Measurements from ENCODE around the gene SLC35F1. TPM values are rescaled to one million over a fixed set of nuclear protein-coding genes. Genes with fewer than 3 reads are reported as not detected.
A peak's percentile ranks its signal among the peaks of the same experiment; 100 is the strongest.

The SLC35F1 gene
- total RNA-seq, 1 donor from 2014 or later = 4.5 TPM

DNA sequence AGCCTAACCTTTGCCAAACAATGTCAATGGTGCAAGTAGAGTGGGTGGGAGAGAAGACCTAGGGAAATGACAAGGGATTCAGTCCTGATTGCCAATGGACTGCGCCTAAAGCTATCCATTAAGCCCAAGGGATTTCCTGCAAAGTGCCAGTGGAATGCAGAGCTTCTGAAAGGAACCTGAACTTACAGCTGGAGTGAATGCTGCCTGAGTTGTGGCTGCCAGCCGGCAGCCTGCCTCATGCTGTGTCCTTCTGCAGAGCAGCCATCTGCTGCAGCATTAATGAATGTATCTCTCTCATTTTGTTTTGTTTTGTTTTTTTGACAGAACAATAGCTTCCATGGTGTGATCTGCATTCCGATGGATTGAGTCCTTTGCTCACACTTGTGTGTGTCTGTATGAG, 44.7 kb downstream of the SLC35F1 start:
- Mint-ChIP-seq H3K4me1 (ENCODE audit: low read depth) (peaks cover 2% of the 10 kb centered on the region), H3K36me3 (ENCODE audit: insufficient read depth) (no peaks in the 10 kb centered on the region), H3K9me3 (ENCODE audit: low read depth) (no peaks in the 10 kb centered on the region), H3K27me3 (no peaks in the 10 kb centered on the region), H3K4me3 (ENCODE audit: low read depth) (no peak overlapping the region), H3K27ac (peak overlapping the region; percentile 36)
- TF ChIP-seq, protein P1, sequence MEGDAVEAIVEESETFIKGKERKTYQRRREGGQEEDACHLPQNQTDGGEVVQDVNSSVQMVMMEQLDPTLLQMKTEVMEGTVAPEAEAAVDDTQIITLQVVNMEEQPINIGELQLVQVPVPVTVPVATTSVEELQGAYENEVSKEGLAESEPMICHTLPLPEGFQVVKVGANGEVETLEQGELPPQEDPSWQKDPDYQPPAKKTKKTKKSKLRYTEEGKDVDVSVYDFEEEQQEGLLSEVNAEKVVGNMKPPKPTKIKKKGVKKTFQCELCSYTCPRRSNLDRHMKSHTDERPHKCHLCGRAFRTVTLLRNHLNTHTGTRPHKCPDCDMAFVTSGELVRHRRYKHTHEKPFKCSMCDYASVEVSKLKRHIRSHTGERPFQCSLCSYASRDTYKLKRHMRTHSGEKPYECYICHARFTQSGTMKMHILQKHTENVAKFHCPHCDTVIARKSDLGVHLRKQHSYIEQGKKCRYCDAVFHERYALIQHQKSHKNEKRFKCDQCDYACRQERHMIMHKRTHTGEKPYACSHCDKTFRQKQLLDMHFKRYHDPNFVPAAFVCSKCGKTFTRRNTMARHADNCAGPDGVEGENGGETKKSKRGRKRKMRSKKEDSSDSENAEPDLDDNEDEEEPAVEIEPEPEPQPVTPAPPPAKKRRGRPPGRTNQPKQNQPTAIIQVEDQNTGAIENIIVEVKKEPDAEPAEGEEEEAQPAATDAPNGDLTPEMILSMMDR (IDR thresholded peaks at IDR 0.05; ENCODE audit: unreplicated experiment) = no peak
- DNase-seq (ENCODE audit: low spot score, unreplicated experiment) = no peak

DNA sequence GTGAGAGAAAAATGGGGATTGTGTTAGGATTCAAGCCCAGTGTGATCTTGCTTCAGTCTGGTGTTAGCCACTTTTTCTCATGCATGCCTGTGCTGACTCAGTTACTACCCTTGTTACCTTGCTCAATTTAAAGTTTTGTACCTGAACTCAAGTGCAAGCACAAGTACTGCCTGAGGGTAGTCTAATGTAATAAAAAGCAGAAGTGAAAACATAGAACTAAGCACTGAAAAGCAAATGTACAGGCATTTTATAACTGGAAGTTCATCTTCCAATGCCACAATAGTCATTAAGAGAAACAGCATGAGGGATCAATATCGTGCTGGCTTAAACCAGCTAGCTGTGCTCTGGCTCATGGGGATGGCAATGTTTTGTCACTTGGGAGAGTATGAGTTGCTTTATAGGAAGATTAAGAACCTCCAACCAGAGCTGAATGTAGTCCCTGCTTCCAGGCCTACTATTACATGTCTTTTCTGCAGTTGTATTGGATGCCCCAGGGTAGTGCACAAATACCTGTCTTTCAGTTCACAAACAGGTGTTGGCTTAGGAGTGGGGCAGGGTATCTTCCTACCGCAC, 48.7 kb downstream of the SLC35F1 start:
- TF ChIP-seq, protein P1 (IDR thresholded peaks at IDR 0.05; ENCODE audit: unreplicated experiment) = no peak
- no peaks in the 10 kb centered on the region for H3K9me3 Mint-ChIP-seq (ENCODE audit: low read depth)
- H3K27ac Mint-ChIP-seq = no peak overlapping the region
- H3K4me1 Mint-ChIP-seq (ENCODE audit: low read depth) = no peaks in the 10 kb centered on the region
- no peak overlapping the region for H3K4me3 Mint-ChIP-seq (ENCODE audit: low read depth)
- no peaks in the 10 kb centered on the region for H3K36me3 Mint-ChIP-seq (ENCODE audit: insufficient read depth)
- no peaks in the 10 kb centered on the region for H3K27me3 Mint-ChIP-seq
- no peak for DNase-seq (ENCODE audit: low spot score, unreplicated experiment)

DNA sequence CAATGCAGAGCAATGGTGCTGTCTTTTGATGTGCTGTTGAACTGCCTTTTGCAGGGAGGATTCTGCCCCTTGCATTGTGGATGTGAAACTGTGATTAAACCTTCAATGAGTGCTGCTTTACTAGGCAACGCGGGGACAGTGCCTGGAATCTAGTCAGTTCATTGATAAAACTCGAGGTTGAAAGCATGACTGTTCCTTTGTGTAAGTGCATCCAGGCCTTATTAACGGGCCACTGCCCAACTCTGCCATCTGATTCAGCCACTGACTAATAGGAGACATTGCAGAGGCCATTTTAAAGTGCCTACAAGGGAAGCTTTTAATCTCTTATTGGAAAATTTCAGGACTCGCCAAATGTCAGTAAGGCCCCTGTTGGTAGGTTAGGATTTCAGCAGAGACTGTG, 49.3 kb downstream of the SLC35F1 start:
- H3K4me3 Mint-ChIP-seq (ENCODE audit: low read depth) = no peak overlapping the region
- no peaks in the 10 kb centered on the region for H3K36me3 Mint-ChIP-seq (ENCODE audit: insufficient read depth)
- no peaks in the 10 kb centered on the region for H3K27me3 Mint-ChIP-seq
- H3K4me1 Mint-ChIP-seq (ENCODE audit: low read depth) = no peaks in the 10 kb centered on the region
- no peak for DNase-seq (ENCODE audit: low spot score, unreplicated experiment)
- TF ChIP-seq, protein P1 (IDR thresholded peaks at IDR 0.05; ENCODE audit: unreplicated experiment) = no peak
- H3K9me3 Mint-ChIP-seq (ENCODE audit: low read depth) = no peaks in the 10 kb centered on the region
- no peak overlapping the region for H3K27ac Mint-ChIP-seq

DNA sequence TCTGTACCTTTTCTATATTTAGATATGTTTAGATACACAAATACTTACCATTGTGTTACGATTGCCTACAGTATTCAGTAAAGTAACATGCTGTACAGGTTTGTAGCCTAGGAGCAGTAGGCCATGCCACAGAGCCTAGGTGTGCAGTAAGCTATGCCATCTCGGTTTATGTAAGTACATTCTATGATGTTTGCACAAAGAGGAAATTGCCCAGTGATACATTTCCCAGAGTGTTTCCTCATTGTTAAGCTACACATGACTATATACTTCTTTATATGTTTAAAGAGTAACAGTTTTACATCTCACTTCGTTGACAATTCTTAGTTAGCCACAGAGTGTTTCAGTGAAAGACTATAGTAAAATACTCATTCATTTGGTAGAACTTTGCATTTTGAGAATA, 51.5 kb downstream of the SLC35F1 start:
- no peaks in the 10 kb centered on the region for H3K4me1 Mint-ChIP-seq (ENCODE audit: low read depth)
- H3K4me3 Mint-ChIP-seq (ENCODE audit: low read depth) = no peak overlapping the region
- no peak for DNase-seq (ENCODE audit: low spot score, unreplicated experiment)
- no peaks in the 10 kb centered on the region for H3K36me3 Mint-ChIP-seq (ENCODE audit: insufficient read depth)
- H3K27ac Mint-ChIP-seq = no peak overlapping the region
- TF ChIP-seq, protein P1 (IDR thresholded peaks at IDR 0.05; ENCODE audit: unreplicated experiment) = no peak
- H3K27me3 Mint-ChIP-seq = no peaks in the 10 kb centered on the region
- H3K9me3 Mint-ChIP-seq (ENCODE audit: low read depth) = no peaks in the 10 kb centered on the region

DNA sequence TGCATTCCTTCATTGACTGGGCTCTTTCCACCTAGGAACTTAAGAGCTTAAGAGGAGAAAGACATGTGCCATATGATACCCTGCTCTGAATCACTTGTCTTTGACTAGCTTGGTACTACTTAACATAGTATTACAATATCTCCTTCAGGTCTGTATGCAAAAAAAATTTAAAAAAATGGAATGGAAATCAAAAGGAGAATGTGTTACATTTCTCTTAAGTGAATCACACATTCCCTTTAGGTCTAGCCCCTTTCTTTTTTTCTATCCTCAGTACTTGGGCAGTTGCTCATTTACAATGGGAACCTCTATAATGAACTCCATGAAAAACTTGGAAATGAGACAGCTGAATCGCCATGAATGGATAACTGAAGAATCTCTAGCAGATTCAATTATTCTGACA, 53.8 kb downstream of the SLC35F1 start:
- no peak for DNase-seq (ENCODE audit: low spot score, unreplicated experiment)
- Mint-ChIP-seq H3K36me3 (ENCODE audit: insufficient read depth) (peaks cover 4% of the 10 kb centered on the region), H3K9me3 (ENCODE audit: low read depth) (peaks cover 9% of the 10 kb centered on the region), H3K27ac (no peak overlapping the region), H3K4me3 (ENCODE audit: low read depth) (no peak overlapping the region), H3K27me3 (no peaks in the 10 kb centered on the region), H3K4me1 (ENCODE audit: low read depth) (no peaks in the 10 kb centered on the region)
- TF ChIP-seq, protein P1 (IDR thresholded peaks at IDR 0.05; ENCODE audit: unreplicated experiment) = no peak

Measured in progenitor cell of endocrine pancreas (in vitro differentiated cells).